Measurements from ENCODE around the gene FIBCD1.

The FIBCD1 gene

GRCh38 chr9:130938652-130939404 is at the start of gene FIBCD1:
Gene FIBCD1, minus strand, starts transcription at chr9:130939247. Its CDS starts 640 bp downstream, at chr9:130938607.
- TF ChIP-seq CTCF (IDR thresholded peaks at IDR 0.05), result peak; percentile 44

GRCh38 chr9:130988400-130988747 is 49.3 kb upstream of the FIBCD1 start:
- no peak for TF ChIP-seq CTCF (IDR thresholded peaks at IDR 0.05)

GRCh38 chr9:130987738-130988399 is 48.8 kb upstream of the FIBCD1 start:
- TF ChIP-seq CTCF (IDR thresholded peaks at IDR 0.05), result no peak

- no peak for TF ChIP-seq CTCF (IDR thresholded peaks at IDR 0.05)
Observed at GRCh38 chr9:130987054-130987453, 48.0 kb upstream of the FIBCD1 start.

- TF ChIP-seq CTCF (IDR thresholded peaks at IDR 0.05), result no peak
Observed at GRCh38 chr9:130986356-130986965, 47.4 kb upstream of the FIBCD1 start.

- no peak for TF ChIP-seq CTCF (IDR thresholded peaks at IDR 0.05)
Observed at GRCh38 chr9:130985606-130986162, 46.6 kb upstream of the FIBCD1 start.

- TF ChIP-seq CTCF (IDR thresholded peaks at IDR 0.05), result no peak
Observed at GRCh38 chr9:130985029-130985428, 46.0 kb upstream of the FIBCD1 start.

Measured in LNCAP (cell line).